NCI-H146 (cell line): ENCODE measurements around the gene PLCB3.

Source experiments
- DNase-seq: peaks from one replicate; lab custom pipeline; 2025; lab: John Stamatoyannopoulos, UW

PLCB3 gene

GRCh38 chr11:64222651-64223000 lies 28.7 kb upstream of the PLCB3 start:
- no peak for DNase-seq

GRCh38 chr11:64223001-64223651 lies 28.2 kb upstream of the PLCB3 start:
- no peak for DNase-seq

DNA sequence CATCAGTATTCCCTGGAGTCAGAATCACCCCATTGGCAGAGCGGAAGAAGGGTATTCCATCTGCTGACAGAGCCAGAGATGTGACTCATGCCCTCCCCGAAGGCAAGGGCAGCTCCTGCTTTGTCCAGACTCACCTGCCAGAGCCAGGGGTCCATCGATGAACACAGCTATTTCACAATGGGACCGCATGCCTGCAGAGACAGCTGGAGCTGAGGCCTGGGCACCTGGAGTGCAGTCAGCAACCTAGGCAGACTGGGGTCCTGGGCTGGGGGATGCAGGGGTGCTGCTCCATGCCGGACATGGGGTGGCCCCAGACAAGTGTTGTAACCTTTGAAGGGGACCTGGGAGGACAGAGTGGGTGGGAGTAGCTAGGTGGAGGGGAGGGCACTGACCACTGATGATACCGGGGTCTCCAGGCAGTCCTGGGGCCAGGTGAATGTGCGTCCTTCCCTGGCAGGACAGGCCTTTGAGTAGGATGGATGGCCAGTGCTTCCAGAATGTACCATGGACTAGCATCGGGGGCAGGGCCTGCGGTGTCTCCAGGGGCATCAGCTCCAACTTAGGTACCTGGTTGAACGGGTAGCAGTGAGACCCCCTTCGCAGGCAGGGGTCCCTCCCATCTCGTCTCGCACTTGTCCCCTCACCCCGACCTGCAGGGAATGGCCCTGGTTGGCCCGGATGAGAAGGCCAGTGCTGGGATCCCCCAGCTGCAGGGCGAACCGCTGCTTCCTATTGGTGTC lies 27.0 kb upstream of the PLCB3 start:
- DNase-seq, result no peak

DNA sequence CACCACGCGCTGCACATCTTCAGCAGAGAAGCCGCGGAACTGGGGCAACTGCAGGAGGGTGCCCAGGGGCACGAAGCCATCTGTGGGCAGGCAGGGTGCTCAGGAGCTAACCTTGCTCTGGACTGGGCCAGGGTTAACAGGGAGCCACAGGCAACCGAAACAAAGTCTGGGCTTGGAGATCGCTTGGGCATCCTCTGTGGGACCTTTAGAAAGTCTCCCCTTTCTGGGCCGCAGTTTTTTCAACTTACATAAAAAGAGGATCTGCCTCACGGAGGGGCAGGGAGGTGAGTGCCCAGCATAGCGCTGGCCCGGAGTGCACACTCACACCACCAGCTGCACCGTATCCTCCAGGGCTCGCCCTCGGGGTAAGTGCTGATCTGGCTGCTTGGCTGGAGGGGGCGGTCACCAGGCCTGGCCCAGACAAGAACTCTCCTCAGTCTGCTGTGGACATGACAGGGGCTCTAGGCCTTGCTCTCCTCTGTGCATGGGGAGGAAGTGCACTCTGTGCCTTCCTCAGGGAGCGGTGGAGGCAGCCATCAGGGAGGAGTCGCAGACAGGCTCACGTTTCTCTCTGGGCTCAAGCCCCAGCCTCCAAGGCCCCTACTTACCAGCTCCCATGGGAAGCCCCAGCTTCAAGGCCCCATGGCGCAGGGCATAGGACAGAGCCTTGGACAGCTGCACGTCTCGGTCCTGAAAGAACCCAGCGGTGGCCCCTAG lies 26.3 kb upstream of the PLCB3 start:
- no peak for DNase-seq

GRCh38 chr11:64225608-64226506 lies 25.5 kb upstream of the PLCB3 start, which contains the start of the genes NUDT22 and TRPT1:
TSS of gene NUDT22 (plus strand) at chr11:64226274. CDS start at chr11:64226653, 379 bp downstream.
TSS of gene TRPT1 (minus strand) at chr11:64226186. CDS start at chr11:64225860, 326 bp downstream.
- DNase-seq, result peak; percentile 84

DNA sequence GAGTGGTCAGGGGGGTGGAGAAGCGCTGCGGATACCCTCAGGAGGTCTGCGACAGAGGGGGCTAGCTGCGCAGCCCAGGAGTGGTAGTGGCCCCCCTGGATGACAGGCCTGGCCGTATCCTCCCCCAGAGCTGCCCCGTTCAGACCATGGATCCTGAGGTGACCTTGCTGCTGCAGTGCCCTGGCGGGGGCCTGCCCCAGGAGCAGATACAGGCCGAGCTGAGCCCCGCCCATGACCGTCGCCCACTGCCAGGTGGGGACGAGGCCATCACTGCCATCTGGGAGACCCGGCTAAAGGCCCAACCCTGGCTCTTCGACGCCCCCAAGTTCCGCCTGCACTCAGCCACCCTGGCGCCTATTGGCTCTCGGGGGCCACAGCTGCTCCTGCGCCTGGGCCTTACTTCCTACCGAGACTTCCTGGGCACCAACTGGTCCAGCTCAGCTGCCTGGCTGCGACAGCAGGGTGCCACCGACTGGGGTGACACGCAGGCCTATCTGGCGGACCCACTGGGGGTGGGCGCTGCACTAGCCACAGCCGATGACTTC lies 24.8 kb upstream of the PLCB3 start:
- DNase-seq, result peak; percentile 72

DNA sequence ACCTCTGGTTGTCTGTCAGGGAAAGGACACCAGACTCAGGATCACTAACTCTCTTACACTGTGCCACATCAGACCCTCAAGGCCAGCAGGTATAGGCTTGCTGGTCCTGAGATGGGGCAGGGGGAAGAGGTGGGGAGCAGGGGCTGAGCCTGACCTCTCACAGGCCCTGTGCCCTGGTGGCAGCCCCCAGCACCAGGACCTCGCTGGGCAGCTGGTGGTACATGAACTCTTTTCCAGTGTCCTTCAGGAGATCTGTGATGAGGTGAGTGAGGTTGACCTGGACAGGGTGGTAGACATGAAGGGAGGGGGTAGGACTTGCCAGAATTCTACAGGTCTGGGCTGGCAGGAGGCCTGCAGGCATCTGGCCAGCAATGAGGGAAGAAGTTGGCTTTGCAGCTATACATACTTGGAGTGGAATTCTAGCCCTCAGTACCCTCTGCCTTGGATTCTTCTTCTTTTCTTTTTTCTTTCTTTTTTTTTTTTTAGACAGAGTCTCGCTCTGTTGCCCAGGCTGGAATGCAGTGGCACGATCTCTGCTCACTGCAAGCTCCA lies 23.8 kb upstream of the PLCB3 start:
- DNase-seq, result no peak

GRCh38 chr11:64229090-64229743 lies 22.1 kb upstream of the PLCB3 start:
- no peak for DNase-seq

DNA sequence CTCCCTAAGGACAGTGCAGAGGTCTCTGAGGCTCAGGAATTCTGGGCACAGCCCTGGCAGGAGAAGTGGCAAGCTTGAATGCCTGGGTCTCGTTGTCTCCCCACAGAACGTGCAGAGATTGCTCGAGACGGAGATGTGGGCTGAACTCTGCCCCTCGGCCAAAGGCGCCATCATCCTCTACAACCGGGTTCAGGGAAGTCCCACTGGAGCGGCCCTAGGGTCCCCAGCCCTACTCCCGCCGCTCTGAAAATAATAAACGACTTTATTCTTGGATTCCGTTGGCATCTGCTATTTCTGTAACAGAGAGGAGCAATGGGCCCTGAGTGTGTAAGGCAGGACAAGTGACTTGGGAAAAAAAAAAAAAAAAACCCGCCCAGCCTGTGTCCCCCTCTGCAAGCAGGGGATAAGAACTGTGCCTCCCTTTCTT lies 21.6 kb upstream of the PLCB3 start:
- no peak for DNase-seq

GRCh38 chr11:64230171-64230984 lies 21.0 kb upstream of the PLCB3 start, which contains the start of gene DNAJC4:
TSS of gene DNAJC4 (plus strand) at chr11:64230548. CDS start at chr11:64230855, 307 bp downstream.
- DNase-seq, result peak; percentile 99

DNA sequence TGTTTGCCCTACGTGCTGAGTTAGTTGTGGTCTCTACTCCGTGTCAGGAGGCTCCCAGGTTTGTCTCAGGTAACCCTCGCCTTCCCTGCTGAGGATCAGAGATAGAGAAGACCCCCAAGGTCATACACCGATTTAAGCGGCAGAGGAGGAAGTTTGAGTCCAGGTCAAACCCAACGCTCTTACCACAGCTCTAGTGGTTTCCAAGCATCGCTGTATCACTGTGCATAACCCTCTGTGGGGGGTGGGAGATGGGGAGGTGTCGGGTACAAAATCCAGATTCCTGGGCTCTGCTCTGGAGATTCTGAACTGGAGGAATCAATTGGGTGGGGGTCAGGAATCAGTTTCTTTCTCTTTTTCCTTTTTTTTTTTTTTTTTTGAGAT lies 20.4 kb upstream of the PLCB3 start:
- peak; percentile 51 for DNase-seq

GRCh38 chr11:64231546-64231945 lies 19.8 kb upstream of the PLCB3 start:
- DNase-seq, result no peak

GRCh38 chr11:64232182-64232966 lies 19.0 kb upstream of the PLCB3 start:
- DNase-seq, result no peak

- no peak for DNase-seq
Measured at GRCh38 chr11:64232967-64233315, 18.4 kb upstream of the PLCB3 start.

DNA sequence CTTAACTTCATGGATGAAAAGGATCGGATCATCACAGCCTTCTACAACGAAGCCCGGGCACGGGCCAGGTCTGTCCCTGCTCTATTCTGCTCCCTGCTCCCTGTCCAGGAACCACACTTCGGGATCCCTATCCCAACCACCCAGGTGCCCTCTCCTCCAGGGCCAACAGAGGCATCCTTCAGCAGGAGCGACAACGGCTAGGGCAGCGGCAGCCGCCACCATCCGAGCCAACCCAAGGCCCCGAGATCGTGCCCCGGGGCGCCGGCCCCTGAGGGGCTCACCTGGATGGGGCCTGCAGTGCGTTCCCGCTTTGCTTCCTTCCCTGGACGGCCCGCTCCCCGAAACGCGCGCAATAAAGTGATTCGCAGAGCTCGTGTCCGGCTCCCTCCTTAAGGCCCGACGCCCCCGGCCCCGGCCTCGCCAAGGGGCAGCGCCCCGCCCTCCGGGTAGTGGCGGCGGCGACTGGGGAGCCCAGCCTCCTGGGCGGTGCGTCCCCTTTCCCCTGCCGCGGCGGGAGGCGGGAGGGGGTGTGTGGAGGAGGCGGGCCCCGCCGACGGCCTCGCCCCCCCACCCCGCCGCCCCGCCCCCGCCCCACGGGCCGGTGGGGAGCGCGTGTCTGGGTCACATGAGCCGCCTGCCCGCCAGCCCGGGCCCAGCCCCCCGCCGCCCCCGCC lies 17.3 kb upstream of the PLCB3 start, which contains the start of gene VEGFB:
VEGFB (plus strand) TSS at position 672 of the 674 bp plus-strand sequence. CDS start 250 bp downstream, outside the sequence.
- DNase-seq, result peak; percentile 83

DNA sequence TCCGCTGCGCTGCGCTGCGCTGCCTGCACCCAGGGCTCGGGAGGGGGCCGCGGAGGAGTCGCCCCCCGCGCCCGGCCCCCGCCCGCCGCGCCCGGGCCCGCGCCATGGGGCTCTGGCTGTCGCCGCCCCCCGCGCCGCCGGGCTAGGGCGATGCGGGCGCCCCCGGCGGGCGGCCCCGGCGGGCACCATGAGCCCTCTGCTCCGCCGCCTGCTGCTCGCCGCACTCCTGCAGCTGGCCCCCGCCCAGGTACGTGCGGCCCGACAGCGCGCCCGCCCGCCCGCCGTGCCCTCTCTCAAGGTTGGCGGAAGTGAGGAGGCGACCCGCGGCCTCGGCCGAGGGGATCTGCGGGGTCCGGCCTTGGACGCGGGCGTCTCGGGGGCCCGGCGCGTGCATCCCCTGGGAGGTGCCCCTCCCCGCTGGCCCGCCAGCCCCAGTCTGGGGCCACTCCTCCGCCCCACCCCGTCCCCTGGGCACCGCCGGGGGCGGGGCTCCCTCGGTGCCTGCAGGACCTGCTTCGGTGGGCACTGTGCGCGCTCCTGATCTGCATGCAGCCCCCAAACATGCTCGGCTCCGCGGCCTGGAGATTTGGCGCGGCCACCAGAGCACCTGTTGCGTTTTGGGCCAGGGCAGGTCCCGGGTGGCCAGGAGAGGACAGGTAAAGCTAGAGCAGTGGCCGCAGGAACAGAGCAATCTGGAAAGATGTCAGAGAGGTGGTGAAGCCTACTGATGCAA lies 16.5 kb upstream of the PLCB3 start:
- DNase-seq, result peak; percentile 63

DNA sequence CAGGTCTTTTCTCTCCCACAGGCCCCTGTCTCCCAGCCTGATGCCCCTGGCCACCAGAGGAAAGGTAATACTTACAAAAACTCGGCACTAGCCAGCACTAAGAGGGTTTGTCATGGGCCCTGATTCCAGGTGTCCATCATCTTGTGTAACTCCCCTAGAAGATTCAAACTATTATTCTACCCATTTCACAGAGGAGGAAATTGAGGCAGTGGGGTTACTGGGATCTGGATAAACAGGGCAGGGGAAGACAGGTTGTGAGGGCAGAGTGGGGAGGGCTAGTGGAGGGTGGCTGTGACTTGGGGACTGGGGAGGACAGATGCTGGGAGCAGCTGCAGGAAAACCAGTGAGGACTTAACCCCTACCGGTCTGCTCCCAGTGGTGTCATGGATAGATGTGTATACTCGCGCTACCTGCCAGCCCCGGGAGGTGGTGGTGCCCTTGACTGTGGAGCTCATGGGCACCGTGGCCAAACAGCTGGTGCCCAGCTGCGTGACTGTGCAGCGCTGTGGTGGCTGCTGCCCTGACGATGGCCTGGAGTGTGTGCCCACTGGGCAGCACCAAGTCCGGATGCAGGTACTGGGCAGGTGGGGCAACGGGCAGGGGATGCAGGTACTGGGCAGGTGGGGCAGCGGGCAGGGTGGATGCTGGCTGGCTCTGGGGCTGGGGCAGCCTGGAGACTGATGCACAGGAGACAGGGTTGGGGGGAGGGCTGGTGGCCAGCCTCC lies 15.7 kb upstream of the PLCB3 start:
- no peak for DNase-seq
